HL-60 (cell line): ENCODE results near the gene HOXC13.

ENCODE experiments used
- CTCF ChIP-seq: IDR thresholded peaks from one replicate; pipeline ENCODE4 v1.5.1; 2011; ENCODE audit warnings: low read length, control low read depth, inconsistent platforms; ENCODE audit not compliant: insufficient read depth
- POLR2AphosphoS5 ChIP-seq: IDR thresholded peaks from 2 replicates; pipeline ENCODE4 v1.6.1; 2012; ENCODE audit warnings: low read depth
- TF ChIP-seq, protein P1 (sequence below): IDR thresholded peaks from 2 replicates; pipeline ENCODE4 v1.6.1; 2012; ENCODE audit warnings: low read depth; ENCODE audit not compliant: insufficient replicate concordance

DNA sequence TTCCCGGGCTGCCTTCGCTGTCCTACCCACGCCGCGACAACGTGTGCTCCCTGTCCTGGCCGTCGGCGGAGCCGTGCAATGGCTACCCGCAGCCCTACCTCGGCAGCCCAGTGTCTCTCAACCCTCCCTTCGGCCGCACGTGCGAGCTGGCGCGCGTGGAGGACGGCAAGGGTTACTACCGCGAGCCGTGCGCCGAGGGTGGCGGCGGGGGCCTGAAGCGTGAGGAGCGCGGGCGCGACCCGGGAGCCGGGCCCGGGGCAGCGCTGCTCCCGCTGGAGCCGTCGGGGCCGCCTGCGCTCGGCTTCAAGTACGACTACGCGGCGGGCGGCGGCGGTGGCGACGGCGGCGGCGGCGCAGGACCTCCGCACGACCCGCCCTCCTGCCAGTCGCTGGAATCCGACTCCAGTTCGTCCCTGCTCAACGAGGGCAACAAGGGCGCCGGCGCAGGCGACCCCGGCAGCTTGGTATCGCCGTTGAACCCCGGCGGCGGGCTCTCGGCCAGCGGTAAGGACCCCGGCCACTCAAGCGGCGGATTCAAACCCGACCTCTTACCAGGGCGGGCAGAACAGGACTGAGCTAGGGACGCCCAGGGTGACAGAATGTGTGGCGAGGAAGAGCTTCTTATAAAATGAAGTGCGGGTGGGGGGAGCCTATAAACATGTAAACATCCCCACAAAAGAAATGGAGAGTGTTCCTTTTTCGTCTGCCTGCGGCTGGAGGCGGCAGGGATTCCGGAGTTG, 16.6 kb downstream of the HOXC13 start:
- no peak for TF ChIP-seq CTCF
- no peak for TF ChIP-seq POLR2AphosphoS5
- TF ChIP-seq, protein P1, sequence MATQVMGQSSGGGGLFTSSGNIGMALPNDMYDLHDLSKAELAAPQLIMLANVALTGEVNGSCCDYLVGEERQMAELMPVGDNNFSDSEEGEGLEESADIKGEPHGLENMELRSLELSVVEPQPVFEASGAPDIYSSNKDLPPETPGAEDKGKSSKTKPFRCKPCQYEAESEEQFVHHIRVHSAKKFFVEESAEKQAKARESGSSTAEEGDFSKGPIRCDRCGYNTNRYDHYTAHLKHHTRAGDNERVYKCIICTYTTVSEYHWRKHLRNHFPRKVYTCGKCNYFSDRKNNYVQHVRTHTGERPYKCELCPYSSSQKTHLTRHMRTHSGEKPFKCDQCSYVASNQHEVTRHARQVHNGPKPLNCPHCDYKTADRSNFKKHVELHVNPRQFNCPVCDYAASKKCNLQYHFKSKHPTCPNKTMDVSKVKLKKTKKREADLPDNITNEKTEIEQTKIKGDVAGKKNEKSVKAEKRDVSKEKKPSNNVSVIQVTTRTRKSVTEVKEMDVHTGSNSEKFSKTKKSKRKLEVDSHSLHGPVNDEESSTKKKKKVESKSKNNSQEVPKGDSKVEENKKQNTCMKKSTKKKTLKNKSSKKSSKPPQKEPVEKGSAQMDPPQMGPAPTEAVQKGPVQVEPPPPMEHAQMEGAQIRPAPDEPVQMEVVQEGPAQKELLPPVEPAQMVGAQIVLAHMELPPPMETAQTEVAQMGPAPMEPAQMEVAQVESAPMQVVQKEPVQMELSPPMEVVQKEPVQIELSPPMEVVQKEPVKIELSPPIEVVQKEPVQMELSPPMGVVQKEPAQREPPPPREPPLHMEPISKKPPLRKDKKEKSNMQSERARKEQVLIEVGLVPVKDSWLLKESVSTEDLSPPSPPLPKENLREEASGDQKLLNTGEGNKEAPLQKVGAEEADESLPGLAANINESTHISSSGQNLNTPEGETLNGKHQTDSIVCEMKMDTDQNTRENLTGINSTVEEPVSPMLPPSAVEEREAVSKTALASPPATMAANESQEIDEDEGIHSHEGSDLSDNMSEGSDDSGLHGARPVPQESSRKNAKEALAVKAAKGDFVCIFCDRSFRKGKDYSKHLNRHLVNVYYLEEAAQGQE: no peak
